Thoracic aorta (tissue), 2 donors: ENCODE results near the gene TBCE. TPM values are rescaled to one million over a fixed set of nuclear protein-coding genes. Genes with fewer than 3 reads are reported as not detected.

Experiments
- ATAC-seq: fragments of 150-250 bp; one replicate; pipeline ENCODE4 v1.8.0; 2017; ENCODE audit warnings: low read depth; ENCODE audit not compliant: insufficient number of reproducible peaks, low FRiP score
- DNase-seq: peaks from one replicate; pipeline ENCODE4 v3.0.0-alpha.2; 2020; ENCODE audit warnings: low spot score
- H3K27ac ChIP-seq, 2 donors: fragments of 200-600 bp; sonication (generic); 1 replicate in 1 of 2; 2 replicates in 1 of 2; pipeline ENCODE4 v1.5.1; 2016; ENCODE audit warnings: mild to moderate bottlenecking in 2 of 2, moderate library complexity in 2 of 2
- H3K27me3 ChIP-seq: fragments of 200-600 bp; sonication (generic); replicated peaks from 2 replicates; pipeline ENCODE4 v1.6.0; 2016; ENCODE audit warnings: mild to moderate bottlenecking; ENCODE audit not compliant: insufficient read depth
- H3K36me3 ChIP-seq: fragments of 200-600 bp; sonication (generic); one replicate; pipeline ENCODE4 v1.5.1; 2016
- H3K4me1 ChIP-seq, 2 donors: fragments of 200-600 bp; sonication (generic); 1 replicate in 1 of 2; 2 replicates in 1 of 2; pipeline versions ENCODE4 v1.5.1 to v1.6.0; 2016; ENCODE audit warnings: low read depth in 2 of 2, mild to moderate bottlenecking in 1 of 2; ENCODE audit not compliant: control insufficient read depth in 1 of 2
- H3K4me3 ChIP-seq: fragments of 200-600 bp; sonication (generic); 2 replicates; pipeline ENCODE4 v1.5.1; 2016; ENCODE audit warnings: mild to moderate bottlenecking
- H3K9me3 ChIP-seq: fragments of 200-600 bp; sonication (generic); 2 replicates; pipeline ENCODE4 v1.5.1; 2016
- CTCF ChIP-seq: fragments of 200-600 bp; sonication (generic); IDR thresholded peaks from one replicate; pipeline ENCODE4 v1.5.1; 2019; ENCODE audit warnings: antibody characterized with exemption
- total RNA-seq, 2 donors: library from RNA; depleted of rRNA; stranded (reverse); fragments of >200 nt; gene quantifications; one replicate each; pipeline versions ENCODE4 v1.1.0 to v1.2.3, GENCODE V29; 2016

The TBCE gene
- total RNA-seq, 2 donors from 2014 or later, result 16.9 to 30.1 TPM

DNA sequence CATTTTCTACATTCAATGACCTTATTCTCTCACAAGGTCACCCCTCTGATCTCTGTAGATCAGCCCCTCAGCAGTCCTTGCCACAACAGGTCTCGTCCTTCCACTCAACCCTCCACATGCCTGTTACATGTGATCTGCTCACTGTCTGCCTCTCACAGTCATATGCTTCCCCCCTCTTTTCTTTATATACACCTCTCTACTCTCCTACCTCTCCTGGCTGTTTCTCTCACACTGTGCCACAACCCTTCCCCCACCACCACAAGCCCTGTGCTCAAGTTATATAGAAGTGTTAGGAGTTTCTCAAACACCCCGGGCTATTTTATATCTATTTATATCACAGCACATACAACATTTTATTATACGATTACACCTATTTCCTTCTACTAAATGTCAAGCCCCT, 124.4 kb downstream of the TBCE start:
- Histone ChIP-seq H3K4me3 (no peak overlapping the region), H3K4me1 (peaks cover 0 to 4% of the 10 kb centered on the region in 2 donors), H3K9me3 (no peaks in the 10 kb centered on the region), H3K36me3 (peaks cover 26% of the 10 kb centered on the region), H3K27me3 (no peaks in the 10 kb centered on the region), H3K27ac (no peak overlapping the region)
- TF ChIP-seq CTCF, result no peak
- DNase-seq, result no peak
- ATAC-seq, result no peak

GRCh38 chr1:235494531-235494930, 127.3 kb downstream of the TBCE start:
- no peak overlapping the region for H3K4me3 ChIP-seq
- TF ChIP-seq CTCF, result no peak
- H3K4me1 ChIP-seq, result peaks cover 0 to 4% of the 10 kb centered on the region in 2 donors
- peaks cover 16% of the 10 kb centered on the region for H3K36me3 ChIP-seq
- H3K9me3 ChIP-seq, result no peaks in the 10 kb centered on the region
- H3K27ac ChIP-seq, result no peak overlapping the region
- no peaks in the 10 kb centered on the region for H3K27me3 ChIP-seq
- ATAC-seq, result no peak
- DNase-seq, result no peak

- Histone ChIP-seq H3K9me3 (no peaks in the 10 kb centered on the region), H3K36me3 (peaks cover 16% of the 10 kb centered on the region), H3K27me3 (no peaks in the 10 kb centered on the region), H3K27ac (no peak overlapping the region), H3K4me1 (peaks cover 2 to 4% of the 10 kb centered on the region in 2 donors), H3K4me3 (no peak overlapping the region)
- ATAC-seq (no peak), DNase-seq (no peak)
- no peak for TF ChIP-seq CTCF
These were observed 127.8 kb downstream of the TBCE start for GRCh38 chr1:235495030-235495429.

DNA sequence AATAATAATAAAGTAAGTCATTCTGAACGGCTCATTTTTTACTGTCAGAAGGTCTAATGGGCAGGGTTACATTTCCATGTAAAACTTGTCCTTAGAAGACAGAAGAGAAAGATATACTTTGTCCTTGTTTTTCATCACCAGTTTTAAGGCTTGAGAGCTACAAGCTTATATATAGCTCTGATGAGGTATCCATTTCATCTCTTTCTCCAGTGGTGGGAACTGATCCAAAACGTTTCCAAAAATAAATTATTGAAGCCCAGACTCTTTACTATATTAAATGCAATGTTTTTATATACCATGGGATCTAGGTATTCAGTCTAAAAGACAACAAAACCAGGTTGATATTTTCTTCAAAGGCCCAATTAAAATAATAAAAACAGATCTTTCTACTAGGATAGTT, 128.3 kb downstream of the TBCE start:
- TF ChIP-seq CTCF, result no peak
- DNase-seq, result no peak
- Histone ChIP-seq H3K9me3 (no peaks in the 10 kb centered on the region), H3K4me1 (peaks cover 4 to 7% of the 10 kb centered on the region in 2 donors), H3K4me3 (no peak overlapping the region), H3K27ac (no peak overlapping the region), H3K27me3 (no peaks in the 10 kb centered on the region), H3K36me3 (peaks cover 16% of the 10 kb centered on the region)
- no peak for ATAC-seq

DNA sequence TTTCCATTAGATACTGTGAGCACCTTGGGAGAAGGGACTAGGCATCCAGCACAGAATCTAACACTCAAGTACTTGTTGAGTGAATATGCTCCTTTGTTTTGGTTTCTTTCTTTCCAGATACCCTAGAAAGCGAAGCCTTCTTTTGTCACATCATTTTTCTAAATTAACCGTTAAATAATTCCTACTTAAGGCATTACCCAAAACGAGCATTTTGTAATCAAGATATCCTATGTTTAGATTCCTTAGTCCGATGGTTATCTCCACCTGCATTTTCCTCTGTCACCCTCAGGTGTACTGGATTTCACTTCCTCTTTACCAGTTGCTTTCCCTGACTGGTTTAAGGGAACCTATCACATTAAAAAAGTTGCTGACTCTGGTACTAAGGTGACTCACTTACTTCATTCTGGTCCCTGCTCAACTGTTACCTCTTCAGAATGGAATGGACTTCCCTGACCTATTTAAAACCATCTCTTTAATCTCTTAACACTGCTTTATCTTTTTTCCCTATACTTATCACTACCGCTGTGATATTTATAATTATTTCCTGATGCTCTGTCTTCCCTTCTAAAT, 133.8 kb downstream of the TBCE start:
- Histone ChIP-seq H3K4me1 (peaks cover 3 to 29% of the 10 kb centered on the region in 2 donors), H3K9me3 (no peaks in the 10 kb centered on the region), H3K36me3 (no peaks in the 10 kb centered on the region), H3K27me3 (no peaks in the 10 kb centered on the region), H3K4me3 (no peak overlapping the region), H3K27ac (peak overlapping the region; percentile 97 to 99)
- no peak for ATAC-seq
- no peak for TF ChIP-seq CTCF
- no peak for DNase-seq

Other genes starting within 250 kb of the TBCE start
- 100 to 1,000 TPM in 1 of 2 donors, 10 to 100 TPM in 1; 59.0 to 101 TPM for gene TOMM20, start 238.6 kb upstream of the TBCE start, total RNA-seq
- 10 to 100 TPM; 37.0 to 59.8 TPM for gene RBM34, start 206.2 kb upstream of the TBCE start, total RNA-seq
- gene ARID4B, start 39.2 kb upstream of the TBCE start, total RNA-seq, result 10 to 100 TPM; 32.4 to 50.2 TPM
- gene GGPS1, start 38.9 kb upstream of the TBCE start, total RNA-seq, result 10 to 100 TPM; 13.5 to 33.2 TPM
- 10 to 100 TPM; 50.5 to 50.7 TPM for gene B3GALNT2, start 137.0 kb downstream of the TBCE start, total RNA-seq